ENCODE data around the gene DCHS2. TPM values are rescaled to one million over a fixed set of nuclear protein-coding genes. Genes with fewer than 3 reads are reported as not detected.

Gene DCHS2
- total RNA-seq, 6 donors from 2014 or later = 0.20 to 1.1 (median 0.80) TPM; not detected in 2

- Histone ChIP-seq H3K27me3 (no peaks in the 10 kb centered on the region), H3K9me3 (no peaks in the 10 kb centered on the region), H3K4me1 (no peaks in the 10 kb centered on the region), H3K36me3 (no peaks in the 10 kb centered on the region), H3K4me3 (no peak overlapping the region), H3K27ac (no peak overlapping the region)
- DNase-seq = no peak
- ATAC-seq (ENCODE audit: low FRiP score in 2 of 2) = no peak
- TF ChIP-seq, protein P1, sequence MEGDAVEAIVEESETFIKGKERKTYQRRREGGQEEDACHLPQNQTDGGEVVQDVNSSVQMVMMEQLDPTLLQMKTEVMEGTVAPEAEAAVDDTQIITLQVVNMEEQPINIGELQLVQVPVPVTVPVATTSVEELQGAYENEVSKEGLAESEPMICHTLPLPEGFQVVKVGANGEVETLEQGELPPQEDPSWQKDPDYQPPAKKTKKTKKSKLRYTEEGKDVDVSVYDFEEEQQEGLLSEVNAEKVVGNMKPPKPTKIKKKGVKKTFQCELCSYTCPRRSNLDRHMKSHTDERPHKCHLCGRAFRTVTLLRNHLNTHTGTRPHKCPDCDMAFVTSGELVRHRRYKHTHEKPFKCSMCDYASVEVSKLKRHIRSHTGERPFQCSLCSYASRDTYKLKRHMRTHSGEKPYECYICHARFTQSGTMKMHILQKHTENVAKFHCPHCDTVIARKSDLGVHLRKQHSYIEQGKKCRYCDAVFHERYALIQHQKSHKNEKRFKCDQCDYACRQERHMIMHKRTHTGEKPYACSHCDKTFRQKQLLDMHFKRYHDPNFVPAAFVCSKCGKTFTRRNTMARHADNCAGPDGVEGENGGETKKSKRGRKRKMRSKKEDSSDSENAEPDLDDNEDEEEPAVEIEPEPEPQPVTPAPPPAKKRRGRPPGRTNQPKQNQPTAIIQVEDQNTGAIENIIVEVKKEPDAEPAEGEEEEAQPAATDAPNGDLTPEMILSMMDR (IDR thresholded peaks at IDR 0.05) = no peak
- no peak for TF ChIP-seq POLR2AphosphoS5 (IDR thresholded peaks at IDR 0.05)
- TF ChIP-seq POLR2A (IDR thresholded peaks at IDR 0.05) = no peak
- no peak for TF ChIP-seq EP300 (IDR thresholded peaks at IDR 0.05)
- WGBS, 2 donors = 72 to 86% methylated on average over 4 of the region's 4 CpGs
Measured at GRCh38 chr4:154189346-154189745, 302.3 kb downstream of the DCHS2 start.

DNA sequence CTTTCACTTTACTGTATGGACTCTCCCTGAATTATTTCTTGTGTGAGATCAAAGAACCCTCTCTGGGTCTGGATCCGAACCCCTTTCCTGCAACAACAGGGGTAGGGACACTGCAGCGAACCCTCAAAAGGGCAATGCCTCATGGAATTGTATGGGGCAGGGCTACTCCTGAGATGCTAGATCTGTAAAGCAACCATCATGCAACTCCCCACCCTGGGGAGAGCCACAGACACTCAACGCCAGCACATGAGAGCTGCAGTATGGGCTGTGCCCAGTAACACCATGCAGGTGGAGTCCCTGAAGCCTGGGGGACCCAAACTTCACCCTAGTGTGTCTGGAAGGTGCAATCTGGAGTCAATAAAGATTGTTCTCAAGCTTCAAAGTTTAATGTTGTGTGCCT, 304.7 kb downstream of the DCHS2 start:
- H3K9me3 ChIP-seq = no peaks in the 10 kb centered on the region
- H3K27ac ChIP-seq = no peak overlapping the region
- no peaks in the 10 kb centered on the region for H3K27me3 ChIP-seq
- no peak for TF ChIP-seq POLR2A (IDR thresholded peaks at IDR 0.05)
- TF ChIP-seq EP300 (IDR thresholded peaks at IDR 0.05) = no peak
- TF ChIP-seq, protein P1 (IDR thresholded peaks at IDR 0.05) = no peak
- no peak for TF ChIP-seq POLR2AphosphoS5 (IDR thresholded peaks at IDR 0.05)
- H3K36me3 ChIP-seq = no peaks in the 10 kb centered on the region
- WGBS, 2 donors = 85 to 88% methylated on average over 3 of the region's 3 CpGs
- ATAC-seq (ENCODE audit: low FRiP score in 2 of 2) (peak in 1 of 2 donors; percentile 53), DNase-seq (no peak)
- no peak overlapping the region for H3K4me3 ChIP-seq
- H3K4me1 ChIP-seq = no peaks in the 10 kb centered on the region

DNA sequence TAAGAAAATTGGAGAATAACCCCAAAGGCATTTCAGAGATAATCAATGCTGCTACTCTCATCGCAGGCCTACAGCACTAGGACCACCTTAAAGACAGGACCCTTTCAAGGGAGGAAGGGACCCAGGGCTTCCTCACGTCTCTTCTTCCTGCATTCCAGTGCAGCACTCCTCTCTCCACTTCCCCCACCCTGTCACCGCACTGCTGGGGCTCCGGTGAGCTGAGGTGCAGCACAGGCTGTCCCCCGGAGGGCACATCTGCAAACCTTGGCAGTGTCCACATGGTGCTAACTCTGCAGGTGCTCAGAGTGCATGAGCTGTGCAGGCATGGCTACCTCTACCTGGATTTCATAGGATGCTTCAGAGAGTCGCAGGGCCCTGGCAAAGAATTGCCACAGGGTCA, 305.6 kb downstream of the DCHS2 start:
- H3K4me3 ChIP-seq = no peak overlapping the region
- TF ChIP-seq EP300 (IDR thresholded peaks at IDR 0.05) (no peak), POLR2AphosphoS5 (IDR thresholded peaks at IDR 0.05) (no peak), POLR2A (IDR thresholded peaks at IDR 0.05) (no peak)
- TF ChIP-seq, protein P1 (IDR thresholded peaks at IDR 0.05) = no peak
- H3K4me1 ChIP-seq = no peaks in the 10 kb centered on the region
- DNase-seq = peak in 1 of 2 donors; percentile 22
- H3K27ac ChIP-seq = no peak overlapping the region
- H3K9me3 ChIP-seq = no peaks in the 10 kb centered on the region
- no peak for ATAC-seq (ENCODE audit: low FRiP score in 2 of 2)
- 77 to 82% methylated on average over 6 of the region's 6 CpGs for WGBS, 2 donors
- no peaks in the 10 kb centered on the region for H3K27me3 ChIP-seq
- H3K36me3 ChIP-seq = no peaks in the 10 kb centered on the region

- 71 to 78% methylated on average over 6 of the region's 6 CpGs for WGBS, 2 donors
- no peak for DNase-seq
- Histone ChIP-seq H3K27ac (no peak overlapping the region), H3K36me3 (no peaks in the 10 kb centered on the region), H3K4me1 (no peaks in the 10 kb centered on the region), H3K27me3 (no peaks in the 10 kb centered on the region), H3K9me3 (no peaks in the 10 kb centered on the region), H3K4me3 (no peak overlapping the region)
- TF ChIP-seq, protein P1 (IDR thresholded peaks at IDR 0.05) = no peak
- TF ChIP-seq POLR2AphosphoS5 (IDR thresholded peaks at IDR 0.05) (no peak), POLR2A (IDR thresholded peaks at IDR 0.05) (no peak), EP300 (IDR thresholded peaks at IDR 0.05) (no peak)
- ATAC-seq (ENCODE audit: low FRiP score in 2 of 2) = no peak
Measured at GRCh38 chr4:154184238-154184637, 307.4 kb downstream of the DCHS2 start.

GRCh38 chr4:154183264-154183663, 308.3 kb downstream of the DCHS2 start:
- Histone ChIP-seq H3K4me1 (no peaks in the 10 kb centered on the region), H3K27ac (no peak overlapping the region), H3K4me3 (no peak overlapping the region), H3K9me3 (no peaks in the 10 kb centered on the region), H3K27me3 (no peaks in the 10 kb centered on the region), H3K36me3 (no peaks in the 10 kb centered on the region)
- ATAC-seq (ENCODE audit: low FRiP score in 2 of 2) = no peak
- TF ChIP-seq EP300 (IDR thresholded peaks at IDR 0.05) (no peak), POLR2AphosphoS5 (IDR thresholded peaks at IDR 0.05) (no peak), POLR2A (IDR thresholded peaks at IDR 0.05) (no peak)
- TF ChIP-seq, protein P1 (IDR thresholded peaks at IDR 0.05) = no peak
- no peak for DNase-seq
- WGBS, 2 donors = 74 to 83% methylated on average over 1 of the region's 1 CpG
